Measurements from ENCODE around the gene RPS27.

- TF ChIP-seq EZH2 (IDR thresholded peaks at IDR 0.05; ENCODE audit: borderline replicate concordance, insufficient read depth, low read length, poor library complexity, severe bottlenecking) (no peak), TAF1 (IDR thresholded peaks at IDR 0.05; ENCODE audit: low read depth) (peak; percentile 74)
These were observed 27.3 kb upstream of the RPS27 start, which contains the start of gene SLC39A1 for GRCh38 chr1:153963030-153963849.

Data from neural cell (in vitro differentiated cells).